ENCODE data around the gene MSS51.

The MSS51 gene

GRCh38 chr10:73465978-73466726 is 32.8 kb upstream of the MSS51 start:
- no peak for TF ChIP-seq CTCF (IDR thresholded peaks at IDR 0.05; ENCODE audit: borderline replicate concordance, extremely low read depth, low read length, poor library complexity, severe bottlenecking)
- no peak for TF ChIP-seq EZH2 (IDR thresholded peaks at IDR 0.05; ENCODE audit: borderline replicate concordance, low read depth, low read length, severe bottlenecking)
- no peak for ATAC-seq (ENCODE audit: insufficient read depth, low read depth)

GRCh38 chr10:73460897-73461296 is 27.5 kb upstream of the MSS51 start:
- Histone ChIP-seq H3K9ac (ENCODE audit: low read depth, low read length) (no peak overlapping the region), H3K4me1 (ENCODE audit: insufficient read depth, low read length) (no peaks in the 10 kb centered on the region), H3K4me2 (ENCODE audit: insufficient read depth, low read length) (no peak overlapping the region), H3K36me3 (ENCODE audit: insufficient read depth, low read length) (peaks cover 31% of the 10 kb centered on the region), H3K27ac (ENCODE audit: low read length) (no peak overlapping the region), H3K79me2 (ENCODE audit: insufficient read depth, low read length) (no peaks in the 10 kb centered on the region), H3K9me3 (ENCODE audit: insufficient read depth, low read length, severe bottlenecking) (no peaks in the 10 kb centered on the region), H2AFZ (ENCODE audit: low read depth, low read length) (no peak overlapping the region), H3K27me3 (ENCODE audit: insufficient read depth, low read length, poor library complexity) (no peaks in the 10 kb centered on the region), H4K20me1 (ENCODE audit: insufficient read depth, low read length) (no peaks in the 10 kb centered on the region), H3K4me3 (ENCODE audit: low read depth in 1 of 2, low read length in 2 of 2) (no peak overlapping the region)
- no peak for TF ChIP-seq CTCF (IDR thresholded peaks at IDR 0.05; ENCODE audit: borderline replicate concordance, extremely low read depth, low read length, poor library complexity, severe bottlenecking)
- no peak for TF ChIP-seq EZH2 (IDR thresholded peaks at IDR 0.05; ENCODE audit: borderline replicate concordance, low read depth, low read length, severe bottlenecking)
- ATAC-seq (ENCODE audit: insufficient read depth, low read depth), result no peak; the same call in 2 of the 3 replicates
- no peak for DNase-seq

More at GRCh38 chr10:73465978-73466726, 32.8 kb upstream of the MSS51 start:
- Histone ChIP-seq H3K79me2 (ENCODE audit: insufficient read depth, low read length) (no peaks in the 10 kb centered on the region), H4K20me1 (ENCODE audit: insufficient read depth, low read length) (no peaks in the 10 kb centered on the region), H2AFZ (ENCODE audit: low read depth, low read length) (no peak overlapping the region), H3K4me1 (ENCODE audit: insufficient read depth, low read length) (no peaks in the 10 kb centered on the region), H3K36me3 (ENCODE audit: insufficient read depth, low read length) (peaks cover 69% of the 10 kb centered on the region), H3K27ac (ENCODE audit: low read length) (no peak overlapping the region), H3K4me2 (ENCODE audit: insufficient read depth, low read length) (no peak overlapping the region), H3K9ac (ENCODE audit: low read depth, low read length) (no peak overlapping the region), H3K9me3 (ENCODE audit: insufficient read depth, low read length, severe bottlenecking) (no peaks in the 10 kb centered on the region), H3K4me3 (ENCODE audit: low read depth in 1 of 2, low read length in 2 of 2) (no peak overlapping the region), H3K27me3 (ENCODE audit: insufficient read depth, low read length, poor library complexity) (no peaks in the 10 kb centered on the region)
- no peak for DNase-seq

- Histone ChIP-seq H3K27me3 (ENCODE audit: insufficient read depth, low read length, poor library complexity) (no peaks in the 10 kb centered on the region), H3K4me2 (ENCODE audit: insufficient read depth, low read length) (no peak overlapping the region), H3K9me3 (ENCODE audit: insufficient read depth, low read length, severe bottlenecking) (no peaks in the 10 kb centered on the region), H3K36me3 (ENCODE audit: insufficient read depth, low read length) (peaks cover 20% of the 10 kb centered on the region), H3K79me2 (ENCODE audit: insufficient read depth, low read length) (no peaks in the 10 kb centered on the region), H3K27ac (ENCODE audit: low read length) (no peak overlapping the region), H4K20me1 (ENCODE audit: insufficient read depth, low read length) (no peaks in the 10 kb centered on the region), H3K9ac (ENCODE audit: low read depth, low read length) (no peak overlapping the region), H3K4me1 (ENCODE audit: insufficient read depth, low read length) (no peaks in the 10 kb centered on the region), H2AFZ (ENCODE audit: low read depth, low read length) (no peak overlapping the region), H3K4me3 (ENCODE audit: low read depth in 1 of 2, low read length in 2 of 2) (no peak overlapping the region)
- no peak for DNase-seq
- ATAC-seq (ENCODE audit: insufficient read depth, low read depth), result no peak
- TF ChIP-seq EZH2 (IDR thresholded peaks at IDR 0.05; ENCODE audit: borderline replicate concordance, low read depth, low read length, severe bottlenecking) (no peak), CTCF (IDR thresholded peaks at IDR 0.05; ENCODE audit: borderline replicate concordance, extremely low read depth, low read length, poor library complexity, severe bottlenecking) (no peak)
Measured at GRCh38 chr10:73459683-73460314, 26.4 kb upstream of the MSS51 start.

All from DND-41 (cell line).